Daoy (cell line): ENCODE measurements around the gene ZFYVE21. TPM values are rescaled to one million over a fixed set of nuclear protein-coding genes. Genes with fewer than 3 reads are reported as not detected.

Source experiments
- DNase-seq: peaks from one replicate; pipeline ENCODE4 v3.0.0-alpha.2; 2015; ENCODE audit warnings: low read depth
- total RNA-seq: library from RNA; depleted of rRNA; stranded (reverse); fragments of >200 nt; shearing (Covaris generic); gene quantifications from 2 replicates; pipeline ENCODE4 v1.2.3, GENCODE V29; 2014

The ZFYVE21 gene
- total RNA-seq, 1 experiment from 2014 or later, result 53.1 TPM

- DNase-seq, result no peak
These were observed 21.9 kb downstream of the ZFYVE21 start for GRCh38 chr14:103737432-103738045.

DNA sequence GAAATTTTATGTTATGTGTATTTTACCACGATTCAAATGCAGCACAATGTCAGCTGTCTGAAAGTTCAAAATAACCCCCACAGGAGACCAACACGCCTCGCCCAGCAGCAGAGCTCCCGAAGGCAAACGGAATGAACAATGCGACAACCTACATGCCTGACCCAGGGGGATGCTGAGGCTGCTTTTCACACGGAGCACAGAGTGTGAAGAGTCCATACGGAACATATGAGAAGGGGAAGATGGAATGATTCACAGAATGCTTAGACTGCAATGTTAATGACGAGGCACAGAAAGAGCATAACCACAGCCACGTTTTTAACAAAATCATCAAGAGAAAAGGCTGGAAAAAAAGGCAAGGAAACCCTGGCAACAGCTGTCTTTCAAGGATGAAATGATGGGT, 22.6 kb downstream of the ZFYVE21 start:
- DNase-seq, result no peak

DNA sequence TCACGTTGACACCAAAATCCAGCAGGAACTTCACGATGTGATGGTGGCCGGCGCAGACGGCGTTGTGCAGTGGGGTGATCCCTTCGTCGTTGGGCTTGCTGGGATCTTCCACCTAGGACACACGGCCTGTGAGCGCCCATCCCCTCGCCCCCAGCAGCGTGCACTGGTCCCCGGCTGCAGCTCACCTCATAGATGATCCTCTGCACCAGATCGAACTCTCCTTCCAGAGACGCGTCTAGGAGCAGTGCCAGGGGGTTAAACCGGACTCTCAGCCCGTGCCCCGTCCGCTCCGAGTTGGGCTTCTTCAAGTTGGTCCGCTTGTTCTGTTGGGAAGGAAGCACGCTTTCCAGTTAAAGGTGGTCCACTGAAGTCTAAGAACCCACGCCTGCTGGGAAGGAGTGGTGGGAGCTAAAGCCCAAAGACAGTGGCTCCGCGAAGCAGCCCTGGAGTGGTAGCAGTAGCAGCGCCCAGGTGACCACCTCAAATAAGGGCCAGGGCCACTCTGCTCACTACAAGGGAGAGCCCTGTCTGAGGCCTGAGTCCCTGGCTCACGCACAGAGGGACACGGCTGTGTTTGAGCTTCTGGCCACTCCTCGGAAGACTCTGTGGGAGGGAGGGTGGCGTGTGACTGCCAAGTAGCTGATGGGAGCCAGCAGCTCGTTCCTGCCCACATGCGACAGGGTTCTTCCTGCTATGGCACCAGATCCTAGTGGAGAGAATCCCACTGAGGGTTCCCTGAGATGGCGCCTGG, 23.3 kb downstream of the ZFYVE21 start:
- no peak for DNase-seq

GRCh38 chr14:103739466-103739792, 23.8 kb downstream of the ZFYVE21 start:
- no peak for DNase-seq

- no peak for DNase-seq
These were observed 24.3 kb downstream of the ZFYVE21 start for GRCh38 chr14:103739793-103740501.

DNA sequence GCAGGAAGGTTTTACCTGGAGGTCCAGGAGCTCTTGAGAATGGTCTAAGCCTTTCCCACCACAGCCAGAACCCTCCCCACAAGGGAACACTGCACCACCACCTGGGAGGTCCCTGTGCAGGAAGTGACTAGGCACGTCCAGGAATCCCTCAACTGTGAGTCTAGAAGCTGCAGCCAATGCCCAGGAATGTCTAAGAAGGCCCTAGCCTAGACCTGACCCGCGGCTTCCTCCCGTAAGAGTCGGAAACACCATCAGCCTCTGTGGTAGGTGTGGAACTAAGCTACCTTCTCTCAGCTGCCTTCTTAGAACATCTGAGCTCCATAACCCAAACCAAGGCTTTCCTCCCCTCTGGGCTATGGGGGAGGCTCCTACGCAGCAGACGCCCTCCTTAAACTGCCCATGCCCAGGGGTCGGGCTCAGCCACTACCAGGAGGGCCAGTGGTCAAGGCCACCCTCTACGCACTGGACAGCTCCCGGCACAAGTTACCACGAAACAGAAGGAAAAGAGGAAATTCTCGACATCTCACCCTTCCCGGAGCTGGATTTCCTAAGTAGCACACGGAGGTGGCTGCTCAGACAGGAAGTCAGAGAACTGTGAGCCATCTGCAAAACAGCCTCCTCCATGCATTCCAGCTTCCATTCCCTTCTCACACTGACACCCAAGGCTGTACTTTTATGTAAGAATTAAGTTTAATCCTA, 25.5 kb downstream of the ZFYVE21 start:
- DNase-seq, result peak; percentile 58

DNA sequence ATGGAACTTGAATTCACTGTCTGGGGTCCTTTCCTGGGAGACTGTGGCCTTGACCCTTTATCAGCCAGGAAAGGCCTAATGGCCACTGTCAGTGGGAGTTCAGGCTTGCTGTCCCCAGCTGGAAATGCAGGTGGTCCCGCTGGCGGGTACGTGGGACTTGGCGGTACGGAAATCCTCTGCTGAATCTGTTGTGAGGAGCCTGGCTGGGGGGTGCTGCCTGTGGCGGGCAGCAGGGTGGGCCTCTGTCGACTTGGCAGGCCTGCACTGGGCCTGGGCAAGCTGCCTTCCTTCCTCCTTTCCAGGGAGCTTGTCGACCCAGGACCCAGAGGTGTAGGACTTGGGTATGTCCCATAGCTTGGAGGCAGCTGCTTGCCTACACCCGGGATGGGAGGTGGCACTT, 26.3 kb downstream of the ZFYVE21 start:
- no peak for DNase-seq

GRCh38 chr14:103742499-103743255, 27.1 kb downstream of the ZFYVE21 start:
- no peak for DNase-seq

DNA sequence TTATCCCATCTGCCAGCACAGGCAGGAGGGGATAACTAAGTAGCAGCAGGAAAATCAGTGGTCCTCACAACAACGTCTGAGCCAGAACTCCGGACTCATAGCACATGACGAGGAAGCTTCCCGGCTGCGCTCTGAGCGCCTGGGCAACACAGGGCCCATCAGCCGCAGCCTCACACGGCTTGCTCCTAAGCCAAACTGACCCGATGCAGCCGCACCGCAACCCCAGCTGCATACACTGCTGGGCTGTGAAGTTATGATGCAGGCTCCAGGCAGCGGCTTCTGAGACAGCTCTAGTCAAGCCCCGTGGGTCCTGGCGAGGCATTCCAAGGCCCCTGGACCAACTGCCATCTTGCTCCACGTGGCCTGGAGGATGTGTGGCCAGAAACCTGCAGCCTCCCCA, 28.1 kb downstream of the ZFYVE21 start:
- no peak for DNase-seq

DNA sequence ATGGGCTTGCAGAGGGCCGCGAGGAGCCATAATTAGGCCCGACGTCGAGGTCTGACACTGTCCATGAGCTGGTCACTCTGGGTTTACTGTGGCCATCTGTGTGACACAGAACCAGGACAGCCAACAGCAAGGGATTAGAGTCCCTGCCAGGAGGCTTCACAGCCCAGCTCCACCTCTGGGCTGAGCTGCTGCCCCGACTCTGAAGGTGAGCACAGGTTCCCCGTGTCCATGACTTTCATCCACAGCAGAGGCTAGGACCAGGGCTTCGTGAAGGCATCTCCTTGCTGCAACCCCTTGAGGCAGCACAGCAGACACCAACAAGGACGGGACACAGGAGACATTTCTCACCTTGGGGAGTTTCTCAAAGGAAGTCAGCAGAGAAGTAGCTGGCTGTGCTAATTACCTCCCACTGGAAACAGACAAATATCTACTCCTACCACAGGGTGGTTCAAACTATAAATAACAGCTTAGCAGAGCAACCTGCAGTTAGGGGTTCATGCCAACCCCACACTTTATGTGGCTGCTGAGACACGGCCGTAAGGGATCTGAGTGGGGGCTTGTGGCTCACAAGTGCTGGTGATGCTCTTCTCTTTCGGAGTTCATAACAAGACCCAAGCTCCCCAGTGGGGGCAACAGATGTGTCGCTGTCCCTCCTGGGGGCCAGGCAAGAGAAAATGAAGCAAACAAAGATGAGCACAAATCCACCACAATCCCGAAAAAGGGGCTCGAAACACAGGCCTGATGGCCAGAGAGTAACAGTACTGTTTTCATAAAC, 29.2 kb downstream of the ZFYVE21 start:
- no peak for DNase-seq

DNA sequence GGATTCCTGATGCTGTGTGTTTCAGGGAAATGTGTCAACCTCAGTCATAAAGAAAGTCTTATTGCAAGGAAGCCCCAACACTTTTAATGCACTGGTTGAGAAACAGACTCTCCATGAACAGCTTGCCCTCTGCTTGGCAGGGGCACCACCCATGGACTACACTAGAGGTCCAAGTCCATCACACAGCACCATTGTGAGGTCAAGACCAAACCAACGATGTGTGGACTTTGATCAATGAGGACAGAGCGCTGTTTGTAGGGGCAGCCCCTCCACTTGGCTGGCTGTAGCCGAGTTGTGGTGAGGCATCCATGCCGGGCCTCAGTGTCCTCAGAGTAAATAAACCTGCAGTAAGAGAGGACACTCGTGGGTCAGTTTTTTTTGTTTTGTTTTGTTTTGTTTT, 29.8 kb downstream of the ZFYVE21 start:
- DNase-seq, result no peak

GRCh38 chr14:103746701-103747100, 31.1 kb downstream of the ZFYVE21 start:
- DNase-seq, result peak; percentile 78

- DNase-seq, result no peak
These were observed 32.9 kb downstream of the ZFYVE21 start for GRCh38 chr14:103748534-103748857.

DNA sequence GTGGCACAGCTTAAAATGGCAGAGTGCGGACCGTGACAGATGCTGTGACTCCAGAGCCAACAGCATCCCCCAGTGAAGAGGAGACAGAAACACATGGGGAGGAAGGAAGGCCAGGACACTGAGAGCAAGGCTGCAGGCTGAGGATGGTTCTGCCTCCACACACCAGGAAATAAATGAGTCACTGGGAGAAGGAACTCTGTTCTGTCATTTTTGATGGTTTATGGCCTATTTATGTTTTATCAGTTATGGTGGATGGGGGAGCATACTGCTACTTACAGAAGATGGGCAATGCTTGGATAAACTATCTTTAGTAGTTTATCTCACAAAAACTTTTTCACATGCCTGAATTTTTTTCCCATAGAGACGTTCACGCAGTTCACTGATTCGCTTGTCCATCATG, 33.8 kb downstream of the ZFYVE21 start:
- DNase-seq, result no peak

- DNase-seq, result no peak
These were observed 34.2 kb downstream of the ZFYVE21 start for GRCh38 chr14:103749860-103750259.

DNA sequence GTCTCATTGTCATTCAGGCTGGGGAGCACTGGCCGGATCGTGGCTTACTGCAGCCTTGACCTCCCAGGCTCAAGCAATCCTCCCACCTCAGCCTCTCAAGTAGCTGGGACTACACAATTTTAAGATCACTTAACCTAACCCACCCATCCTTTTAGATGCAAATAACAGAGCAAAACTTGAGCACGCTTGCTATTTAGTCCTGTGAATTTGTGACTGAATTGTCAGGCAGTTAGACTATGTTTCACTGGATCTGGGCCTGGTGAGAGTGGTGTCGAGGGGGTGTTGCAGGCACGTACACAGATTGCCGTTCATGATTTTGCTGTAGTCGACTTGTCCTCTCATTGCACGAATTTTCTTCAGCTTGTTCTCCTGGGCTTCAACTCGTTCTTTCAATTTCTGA, 38.2 kb downstream of the ZFYVE21 start:
- no peak for DNase-seq

GRCh38 chr14:103755060-103755459, 39.5 kb downstream of the ZFYVE21 start:
- no peak for DNase-seq

DNA sequence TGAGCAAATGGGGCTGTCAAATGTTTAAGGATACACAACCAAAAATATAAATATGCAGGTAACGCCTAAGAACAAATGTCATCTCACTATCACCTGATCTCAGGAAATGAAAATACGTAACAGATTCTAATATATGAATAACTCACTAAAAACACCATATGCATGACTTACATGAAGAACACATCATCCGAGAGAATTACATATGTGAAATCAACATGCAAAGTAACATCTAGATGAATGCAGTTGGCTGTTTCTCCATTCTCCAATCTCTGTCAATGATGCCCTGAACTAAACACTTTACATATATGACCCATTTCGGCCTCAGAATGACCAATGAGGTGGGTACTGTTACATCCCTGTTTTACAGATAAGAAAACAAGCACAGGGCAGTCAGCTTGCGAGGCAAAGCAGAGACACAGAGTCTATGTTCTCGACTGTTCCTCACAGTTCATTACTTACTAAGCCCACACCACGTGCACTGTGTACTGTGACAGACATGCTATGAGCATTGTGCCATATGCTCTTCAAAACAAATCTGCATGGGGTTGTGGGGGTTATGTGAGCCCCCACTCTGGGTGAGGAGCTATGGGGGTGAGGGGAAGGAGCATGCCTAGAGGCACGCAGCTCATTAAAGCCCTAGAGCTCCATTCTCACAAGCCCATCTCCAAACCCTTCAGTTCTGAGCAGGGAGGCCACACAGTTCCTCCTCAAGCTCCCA, 42.6 kb downstream of the ZFYVE21 start:
- no peak for DNase-seq

DNA sequence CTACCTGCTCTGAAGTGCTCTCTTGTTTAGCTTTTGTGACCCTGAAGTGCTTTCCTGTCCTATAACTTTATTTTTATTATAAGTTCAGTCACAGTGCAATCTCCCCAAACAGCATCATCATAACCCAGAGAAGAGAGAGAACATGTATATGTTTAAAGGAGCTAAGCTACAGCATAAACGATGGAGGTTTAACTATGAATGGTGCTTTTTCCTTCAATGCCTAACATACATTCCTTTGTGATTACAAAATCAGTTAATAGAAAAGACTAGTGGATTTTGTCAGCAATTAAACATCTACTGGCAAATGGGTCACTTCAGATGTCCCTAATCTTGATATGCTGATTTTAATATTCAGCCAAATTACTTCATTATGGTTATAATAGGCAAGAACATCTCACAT, 46.4 kb downstream of the ZFYVE21 start:
- no peak for DNase-seq

GRCh38 chr14:103762541-103762940, 46.9 kb downstream of the ZFYVE21 start:
- no peak for DNase-seq
